OCI-LY7 (cell line): ENCODE results near the gene TYK2. TPM values are rescaled to one million over a fixed set of nuclear protein-coding genes. Genes with fewer than 3 reads are reported as not detected.
A peak's percentile ranks its signal among the peaks of the same experiment; 100 is the strongest.

Source experiments
- BruUV-seq: library from RNA; stranded (reverse); fragments of 400-500 nt; replicated peaks from 2 replicates; lab custom pipeline; 2021; lab: Mats Ljungman, UMichigan
- CTCF ChIA-PET: fragments of 300-600 bp; sonication (Branson Sonifier 250); formaldehyde crosslinking; loops from one replicate; lab custom pipeline; 2022; ENCODE audit warnings: antibody characterized with exemption; ENCODE audit not compliant: unreplicated experiment; lab: Charles Lee
- POLR2A ChIA-PET: fragments of 300-600 bp; sonication (Branson Sonifier 250); formaldehyde crosslinking; loops from one replicate; lab custom pipeline; 2022; ENCODE audit warnings: antibody characterized with exemption; lab: Charles Lee
- DNase-seq: peaks from one replicate; pipeline ENCODE4 v3.0.0-alpha.2; 2015; ENCODE audit warnings: low spot score
- H2AFZ ChIP-seq: fragments of 200-600 bp; sonication (generic), shearing (Covaris generic); 2 replicates; pipeline ENCODE4 v1.6.1; 2014; ENCODE audit warnings: mild to moderate bottlenecking, antibody characterized with exemption, low read length, moderate library complexity
- H3K27ac ChIP-seq: fragments of 200-600 bp; sonication (generic); 2 replicates; pipeline ENCODE4 v1.5.1; 2014; ENCODE audit warnings: mixed run types, low read depth, mild to moderate bottlenecking, moderate library complexity, low read length, inconsistent platforms; ENCODE audit not compliant: poor library complexity, severe bottlenecking
- H3K36me3 ChIP-seq: fragments of 200-600 bp; sonication (generic); 2 replicates; pipeline ENCODE4 v1.6.1; 2014; ENCODE audit warnings: mild to moderate bottlenecking, antibody characterized with exemption, low read length, moderate library complexity, mixed read lengths; ENCODE audit not compliant: insufficient read depth
- H3K4me1 ChIP-seq: fragments of 200-600 bp; sonication (generic); 2 replicates; pipeline ENCODE4 v1.5.1; 2014; ENCODE audit warnings: mild to moderate bottlenecking, low read length; ENCODE audit not compliant: insufficient read depth, poor library complexity, severe bottlenecking
- H3K4me2 ChIP-seq: fragments of 200-600 bp; sonication (generic); 2 replicates; pipeline ENCODE4 v1.6.1; 2014; ENCODE audit warnings: mild to moderate bottlenecking, low read length
- H3K4me3 ChIP-seq: fragments of 200-600 bp; sonication (generic); 2 replicates; pipeline ENCODE4 v1.5.1; 2014; ENCODE audit warnings: mild to moderate bottlenecking, low read depth, low read length; ENCODE audit not compliant: poor library complexity, severe bottlenecking
- H3K79me2 ChIP-seq: fragments of 200-600 bp; sonication (generic); 2 replicates; pipeline ENCODE4 v1.6.1; 2016; ENCODE audit warnings: low read depth, mild to moderate bottlenecking, low read length, moderate library complexity, mixed read lengths; ENCODE audit not compliant: insufficient read depth
- H3K9me2 ChIP-seq: fragments of 200-600 bp; sonication (generic); 2 replicates; pipeline ENCODE4 v1.6.1; 2016; ENCODE audit warnings: mild to moderate bottlenecking, low read length, mixed read lengths; ENCODE audit not compliant: insufficient read depth
- H3K9me3 ChIP-seq: fragments of 200-600 bp; sonication (generic); 2 replicates; pipeline ENCODE4 v1.6.1; 2014; ENCODE audit warnings: mild to moderate bottlenecking, mixed run types, low read length, mixed read lengths
- H4K20me1 ChIP-seq: fragments of 200-600 bp; sonication (generic); 2 replicates; pipeline ENCODE4 v1.6.1; 2014; ENCODE audit warnings: mild to moderate bottlenecking, antibody characterized with exemption, low read length, moderate library complexity, mixed read lengths; ENCODE audit not compliant: insufficient read depth
- EZH2phosphoT487 ChIP-seq: fragments of 200-600 bp; sonication (generic); IDR thresholded peaks from 2 replicates; pipeline ENCODE4 v1.6.1; 2018; ENCODE audit warnings: low read depth, borderline replicate concordance, mild to moderate bottlenecking, mixed run types, antibody characterized with exemption, low read length, moderate library complexity, mixed read lengths
- intact Hi-C: fragments of 100-400 bp; cut with micrococcal nuclease; formaldehyde crosslinking; loops from one replicate; pipeline ENCODE4 v1.10.0; 2022; ENCODE audit not compliant: unreplicated experiment
- total RNA-seq, 2 experiments: library from RNA; depleted of rRNA in 1 of 2; stranded (reverse); fragments of >200 nt in 1 of 2; shearing (Covaris generic) in 1 of 2; gene quantifications; 2 replicates each; pipeline ENCODE4 v1.2.3, GENCODE V29; 2014 to 2022
- TF ChIP-seq, protein P1 (sequence below): fragments of 200-600 bp; sonication (generic); conservative IDR thresholded peaks from 2 replicates; pipeline ENCODE4 v1.5.1; 2014; ENCODE audit warnings: mild to moderate bottlenecking, antibody characterized with exemption, low read length, moderate library complexity, mixed read lengths

Gene TYK2
- total RNA-seq, 2 experiments from 2014 or later: 185 to 216 TPM

DNA sequence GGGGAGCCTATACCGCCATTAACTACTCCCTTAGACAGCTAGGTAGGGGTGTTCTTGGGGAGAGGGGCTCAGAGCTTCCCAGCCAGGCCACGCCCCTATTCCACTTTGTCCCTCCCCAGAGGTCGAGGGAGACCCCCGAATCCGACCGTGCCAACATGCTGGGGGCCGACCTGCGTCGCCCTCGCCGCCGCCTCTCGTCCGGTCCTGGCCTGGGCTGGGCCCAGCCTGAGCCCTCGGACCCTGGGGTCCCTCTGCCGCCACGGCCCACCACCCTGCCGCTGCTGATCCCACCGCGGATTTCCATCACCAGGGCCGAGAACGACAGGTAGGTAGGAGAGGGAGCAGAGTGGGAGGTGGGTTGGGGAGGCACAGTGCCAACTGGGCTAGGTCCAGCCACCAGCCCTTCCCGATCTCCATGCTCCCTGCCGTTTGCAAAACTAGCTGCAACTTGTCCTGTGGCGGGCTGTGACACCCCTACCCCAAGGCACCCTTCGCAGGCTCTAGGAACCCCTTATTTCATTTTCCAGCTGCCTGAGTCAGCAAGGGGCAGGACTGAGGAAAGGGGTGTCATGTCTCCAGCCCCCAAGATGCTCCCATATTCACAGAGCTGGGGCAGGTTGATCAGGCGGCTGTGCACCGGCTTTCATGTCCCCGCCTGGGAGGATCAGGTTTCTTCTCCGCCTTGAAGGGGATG lies 37.3 kb upstream of the TYK2 start:
- intact Hi-C loops: loop anchor here (5.0 kb wide), 1 partner anchor 555 kb away; no protein-coding TSS in a partner anchor
- DNase-seq: peak; percentile 58
- Histone ChIP-seq H3K9me3 (peaks cover 5% of the 10 kb centered on the region; the same call in 1 of the 2 replicates), H3K27ac (peak overlapping the region; percentile 100), H4K20me1 (peaks cover 7% of the 10 kb centered on the region), H3K79me2 (peaks cover 63% of the 10 kb centered on the region), H3K4me3 (peak overlapping the region; percentile 76), H3K36me3 (peaks cover 18% of the 10 kb centered on the region), H3K9me2 (no peaks in the 10 kb centered on the region), H3K4me2 (peak overlapping the region; percentile 72), H2AFZ (no peak overlapping the region), H3K4me1 (peaks cover 61% of the 10 kb centered on the region)
- TF ChIP-seq EZH2phosphoT487: no peak
- TF ChIP-seq, protein P1, sequence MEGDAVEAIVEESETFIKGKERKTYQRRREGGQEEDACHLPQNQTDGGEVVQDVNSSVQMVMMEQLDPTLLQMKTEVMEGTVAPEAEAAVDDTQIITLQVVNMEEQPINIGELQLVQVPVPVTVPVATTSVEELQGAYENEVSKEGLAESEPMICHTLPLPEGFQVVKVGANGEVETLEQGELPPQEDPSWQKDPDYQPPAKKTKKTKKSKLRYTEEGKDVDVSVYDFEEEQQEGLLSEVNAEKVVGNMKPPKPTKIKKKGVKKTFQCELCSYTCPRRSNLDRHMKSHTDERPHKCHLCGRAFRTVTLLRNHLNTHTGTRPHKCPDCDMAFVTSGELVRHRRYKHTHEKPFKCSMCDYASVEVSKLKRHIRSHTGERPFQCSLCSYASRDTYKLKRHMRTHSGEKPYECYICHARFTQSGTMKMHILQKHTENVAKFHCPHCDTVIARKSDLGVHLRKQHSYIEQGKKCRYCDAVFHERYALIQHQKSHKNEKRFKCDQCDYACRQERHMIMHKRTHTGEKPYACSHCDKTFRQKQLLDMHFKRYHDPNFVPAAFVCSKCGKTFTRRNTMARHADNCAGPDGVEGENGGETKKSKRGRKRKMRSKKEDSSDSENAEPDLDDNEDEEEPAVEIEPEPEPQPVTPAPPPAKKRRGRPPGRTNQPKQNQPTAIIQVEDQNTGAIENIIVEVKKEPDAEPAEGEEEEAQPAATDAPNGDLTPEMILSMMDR: no peak
- BruUV-seq: no TSS peak
- POLR2A ChIA-PET: interaction anchor here (0.5 to 4.2 kb wide), 5 partner anchors 10 to 158 kb away, joined by 3 to 60 read pairs (median 5); partner anchors contain the start of genes ATG4D and CDC37
- CTCF ChIA-PET: interaction anchor here (0.8 to 2.0 kb wide), 2 partner anchors 11 to 12 kb away, joined by 4 to 27 read pairs; no protein-coding TSS in a partner anchor

DNA sequence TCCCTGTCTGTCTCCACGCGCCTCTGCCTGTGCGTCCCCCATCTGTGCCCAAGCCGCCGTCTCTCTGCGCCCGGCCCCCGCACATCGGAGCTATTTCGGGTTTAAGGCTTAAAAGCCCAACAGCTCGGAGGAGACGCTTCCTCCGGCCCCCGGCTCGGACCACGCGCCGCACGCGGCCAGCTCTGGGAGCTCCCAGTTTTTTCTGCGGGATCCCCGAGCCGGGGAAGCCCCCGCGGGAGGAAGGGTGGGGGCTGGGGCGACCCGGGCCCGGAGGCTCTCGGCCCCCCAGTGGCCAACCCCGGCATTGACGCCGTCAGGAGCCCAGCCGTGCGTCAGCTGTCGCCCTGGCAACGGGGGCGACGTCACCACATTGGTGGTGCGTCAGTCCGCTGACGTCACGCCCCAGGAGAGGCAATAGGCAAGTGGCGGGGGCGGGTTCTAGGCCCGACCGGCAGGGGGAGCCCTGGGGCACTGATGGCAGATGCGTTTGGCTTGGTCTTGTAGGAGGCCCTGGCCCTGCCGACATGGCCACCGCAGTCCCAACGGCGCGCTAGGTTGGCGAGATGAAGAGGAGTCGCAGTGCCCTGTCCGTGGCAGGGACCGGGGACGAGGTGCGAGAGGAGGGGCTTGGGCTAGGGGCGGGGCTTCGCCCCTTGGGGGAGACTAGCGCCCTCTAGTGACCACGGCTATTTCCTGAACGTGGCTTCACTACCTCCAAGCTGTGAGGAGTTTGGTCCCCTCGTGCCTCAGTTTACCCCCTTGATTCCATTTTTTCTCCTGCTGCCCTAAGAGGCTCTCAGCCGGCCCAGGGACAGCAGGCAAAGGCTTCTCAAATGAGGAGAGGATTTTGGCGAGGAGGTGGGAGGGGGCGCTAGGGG lies 36.2 kb upstream of the TYK2 start:
- no TSS peak for BruUV-seq
- peaks cover 4% of the 10 kb centered on the region; the same call in 1 of the 2 replicates for H4K20me1 ChIP-seq
- no peak for TF ChIP-seq EZH2phosphoT487
- TF ChIP-seq, protein P1: peak; percentile 94
- no peaks in the 10 kb centered on the region for H3K9me2 ChIP-seq
- H3K27ac ChIP-seq: peak overlapping the region; percentile 100
- H3K4me2 ChIP-seq: peak overlapping the region; percentile 72
- peaks cover 5% of the 10 kb centered on the region; the same call in 1 of the 2 replicates for H3K9me3 ChIP-seq
- peak overlapping the region; percentile 76 for H3K4me3 ChIP-seq
- DNase-seq: peak; percentile 97
- intact Hi-C loops: loop anchor here (1.0 to 5.0 kb wide), 2 partner anchors 12 to 556 kb away; no protein-coding TSS in a partner anchor
- H3K4me1 ChIP-seq: peaks cover 62% of the 10 kb centered on the region
- H3K36me3 ChIP-seq: peaks cover 18% of the 10 kb centered on the region
- H3K79me2 ChIP-seq: peaks cover 52% of the 10 kb centered on the region
- POLR2A ChIA-PET: interaction anchor here (1.1 to 4.2 kb wide), 2 partner anchors 9 kb away, joined by 3 to 60 read pairs; no protein-coding TSS in a partner anchor
- H2AFZ ChIP-seq: no peak overlapping the region
- CTCF ChIA-PET: interaction anchor here (1.0 to 2.0 kb wide), 2 partner anchors 9 to 11 kb away, joined by 6 to 27 read pairs; no protein-coding TSS in a partner anchor
